HFFc6 (cell line): ENCODE data around the gene CNGA2. TPM values are rescaled to one million over a fixed set of nuclear protein-coding genes. Genes with fewer than 3 reads are reported as not detected.

Experiments used
- DNase-seq: peaks from one replicate; pipeline ENCODE4 v3.0.0-alpha.2; 2018
- H3K27ac Mint-ChIP-seq: 2 replicates; pipeline ENCODE4 v1.8.0; 2020; ENCODE audit warnings: mild to moderate bottlenecking, mixed read lengths
- H3K27me3 Mint-ChIP-seq: 2 replicates; pipeline ENCODE4 v1.8.0; 2021; ENCODE audit warnings: mild to moderate bottlenecking, moderate library complexity, mixed read lengths; ENCODE audit not compliant: insufficient read depth
- H3K36me3 Mint-ChIP-seq: 2 replicates; pipeline ENCODE4 v1.8.0; 2021; ENCODE audit warnings: low read depth, mixed read lengths
- H3K4me1 Mint-ChIP-seq: 2 replicates; pipeline ENCODE4 v1.8.0; 2020; ENCODE audit warnings: low read depth, mixed read lengths
- H3K4me3 Mint-ChIP-seq: 2 replicates; pipeline ENCODE4 v1.8.0; 2020; ENCODE audit warnings: mild to moderate bottlenecking, moderate library complexity, mixed read lengths
- H3K9me3 Mint-ChIP-seq: 2 replicates; pipeline ENCODE4 v1.8.0; 2020; ENCODE audit warnings: mild to moderate bottlenecking, mixed read lengths
- CTCF ChIP-seq: fragments of 200-600 bp; sonication (generic); IDR thresholded peaks from 2 replicates; pipeline ENCODE4 v1.5.0; 2021; ENCODE audit warnings: antibody characterized with exemption, mild to moderate bottlenecking
- total RNA-seq, 6 experiments: library from RNA; stranded (reverse); fragmentation: NEBNext Ultra II Directional; extraction: Animal tissue kit (Norgen Biotek cat#: 25700); gene quantifications; 2 replicates in 1 of 6; 3 replicates in 5 of 6; pipeline ENCODE4 v1.2.3, GENCODE V29; 2021

Gene CNGA2
- total RNA-seq, 6 experiments from 2014 or later = not detected

- TF ChIP-seq CTCF = no peak
- H3K27me3 Mint-ChIP-seq = peaks cover 10% of the 10 kb centered on the region; the same call in 1 of the 2 replicates
- no peak overlapping the region for H3K27ac Mint-ChIP-seq
- no peaks in the 10 kb centered on the region for H3K36me3 Mint-ChIP-seq
- no peak for DNase-seq
- H3K9me3 Mint-ChIP-seq = peaks cover 7% of the 10 kb centered on the region; the same call in 1 of the 2 replicates
- H3K4me1 Mint-ChIP-seq = no peaks in the 10 kb centered on the region
- H3K4me3 Mint-ChIP-seq = no peak overlapping the region
Observed at GRCh38 chrX:151779258-151779657, 44.7 kb downstream of the CNGA2 start.

- Mint-ChIP-seq H3K27ac (no peak overlapping the region), H3K27me3 (peaks cover 10% of the 10 kb centered on the region; the same call in 1 of the 2 replicates), H3K9me3 (peaks cover 7% of the 10 kb centered on the region; the same call in 1 of the 2 replicates), H3K36me3 (no peaks in the 10 kb centered on the region), H3K4me1 (no peaks in the 10 kb centered on the region), H3K4me3 (no peak overlapping the region)
- no peak for TF ChIP-seq CTCF
- no peak for DNase-seq
Observed at GRCh38 chrX:151780621-151781020, 46.1 kb downstream of the CNGA2 start.

GRCh38 chrX:151789179-151789800 is 54.7 kb downstream of the CNGA2 start:
- no peak for TF ChIP-seq CTCF
- peaks cover 10% of the 10 kb centered on the region; the same call in 1 of the 2 replicates for H3K4me1 Mint-ChIP-seq
- H3K27me3 Mint-ChIP-seq = peaks cover 6% of the 10 kb centered on the region; the same call in 1 of the 2 replicates
- peak overlapping the region; percentile 69 for H3K27ac Mint-ChIP-seq
- DNase-seq = peak; percentile 72
- H3K4me3 Mint-ChIP-seq = peak overlapping the region; percentile 17; the same call in 1 of the 2 replicates
- H3K9me3 Mint-ChIP-seq = no peaks in the 10 kb centered on the region; the same call in 1 of the 2 replicates
- no peaks in the 10 kb centered on the region for H3K36me3 Mint-ChIP-seq

GRCh38 chrX:151790481-151791160 is 56.1 kb downstream of the CNGA2 start:
- peaks cover 5% of the 10 kb centered on the region; the same call in 1 of the 2 replicates for H3K9me3 Mint-ChIP-seq

GRCh38 chrX:151791961-151792360 is 57.4 kb downstream of the CNGA2 start:
- no peak for TF ChIP-seq CTCF
- DNase-seq = no peak
- no peak overlapping the region for H3K4me3 Mint-ChIP-seq
- H3K27ac Mint-ChIP-seq = no peak overlapping the region
- peaks cover 10% of the 10 kb centered on the region; the same call in 1 of the 2 replicates for H3K4me1 Mint-ChIP-seq
- peaks cover 9% of the 10 kb centered on the region for H3K27me3 Mint-ChIP-seq
- no peaks in the 10 kb centered on the region for H3K36me3 Mint-ChIP-seq
- peaks cover 5% of the 10 kb centered on the region; the same call in 1 of the 2 replicates for H3K9me3 Mint-ChIP-seq

More at GRCh38 chrX:151790481-151791160, 56.1 kb downstream of the CNGA2 start:
- peaks cover 9% of the 10 kb centered on the region for H3K27me3 Mint-ChIP-seq
- no peaks in the 10 kb centered on the region for H3K36me3 Mint-ChIP-seq
- no peak overlapping the region for H3K4me3 Mint-ChIP-seq
- no peak for TF ChIP-seq CTCF
- peaks cover 10% of the 10 kb centered on the region; the same call in 1 of the 2 replicates for H3K4me1 Mint-ChIP-seq
- no peak overlapping the region; the same call in 1 of the 2 replicates for H3K27ac Mint-ChIP-seq
- no peak for DNase-seq
